Caco-2 (cell line): Measurements from ENCODE around the gene SLC2A13. TPM values are rescaled to one million over a fixed set of nuclear protein-coding genes. Genes with fewer than 3 reads are reported as not detected.

Source experiments
- BruUV-seq: library from RNA; stranded (reverse); fragments of 400-500 nt; replicated peaks from 2 replicates; lab custom pipeline; 2021; lab: Mats Ljungman, UMichigan
- CTCF ChIA-PET: fragments of 300-600 bp; sonication (Branson Sonifier 250); formaldehyde crosslinking; loops from one replicate; lab custom pipeline; 2022; ENCODE audit warnings: antibody characterized with exemption; lab: Charles Lee
- POLR2A ChIA-PET: fragments of 300-600 bp; sonication (Branson Sonifier 250); formaldehyde crosslinking; loops from one replicate; lab custom pipeline; 2022; ENCODE audit warnings: antibody characterized with exemption; lab: Charles Lee
- DNase-seq, 2 experiments: peaks; one replicate each; pipeline versions ENCODE4 v3.0.0 to v3.0.0-alpha.2; 2020 to 2022
- H3K27me3 ChIP-seq: replicated peaks from 2 replicates; pipeline ENCODE4 v1.6.0; 2011; ENCODE audit warnings: low read length; ENCODE audit not compliant: control insufficient read depth, insufficient read depth
- H3K36me3 ChIP-seq: 2 replicates; pipeline ENCODE4 v1.5.1; 2011; ENCODE audit warnings: low read length; ENCODE audit not compliant: control insufficient read depth, insufficient read depth
- H3K4me1 ChIP-seq: fragments of 250-450 bp; sonication (Bioruptor Pico); 2 replicates; pipeline ENCODE4 v1.5.1; 2020; ENCODE audit warnings: mild to moderate bottlenecking
- H3K4me3 ChIP-seq: 2 replicates; pipeline ENCODE4 v1.5.1; 2011; ENCODE audit warnings: low read depth, mild to moderate bottlenecking, control low read depth, low read length
- H3K9me3 ChIP-seq: fragments of 250-450 bp; sonication (Bioruptor Pico); 2 replicates; pipeline ENCODE4 v1.5.1; 2020; ENCODE audit warnings: mild to moderate bottlenecking, moderate library complexity
- H3K27ac Mint-ChIP-seq: one replicate; pipeline ENCODE4 v1.8.0; 2022; ENCODE audit warnings: mixed read lengths; ENCODE audit not compliant: unreplicated experiment
- H3K27me3 Mint-ChIP-seq: one replicate; pipeline ENCODE4 v1.8.0; 2022; ENCODE audit warnings: mixed read lengths; ENCODE audit not compliant: insufficient read depth, unreplicated experiment
- H3K36me3 Mint-ChIP-seq: one replicate; pipeline ENCODE4 v1.8.0; 2022; ENCODE audit warnings: mild to moderate bottlenecking, mixed read lengths; ENCODE audit not compliant: insufficient read depth, unreplicated experiment
- H3K4me1 Mint-ChIP-seq: one replicate; pipeline ENCODE4 v1.8.0; 2022; ENCODE audit warnings: low read depth, mixed read lengths; ENCODE audit not compliant: unreplicated experiment
- H3K4me3 Mint-ChIP-seq: one replicate; pipeline ENCODE4 v1.8.0; 2022; ENCODE audit warnings: mild to moderate bottlenecking, moderate library complexity, mixed read lengths; ENCODE audit not compliant: unreplicated experiment
- H3K9me3 Mint-ChIP-seq: one replicate; pipeline ENCODE4 v1.8.0; 2022; ENCODE audit warnings: mixed read lengths; ENCODE audit not compliant: unreplicated experiment
- CTCF ChIP-seq, 2 experiments: fragments of 200-600 bp in 1 of 2; IDR thresholded peaks; 1 replicate in 1 of 2; 2 replicates in 1 of 2; pipeline versions ENCODE4 v1.5.1 to v1.8.0; 2011 to 2022; ENCODE audit warnings: antibody characterized with exemption in 1 of 2, control low read depth in 1 of 2, inconsistent platforms in 1 of 2, low read depth in 1 of 2, low read length in 1 of 2, mild to moderate bottlenecking in 1 of 2, moderate library complexity in 1 of 2; ENCODE audit not compliant: insufficient read depth in 1 of 2, severe bottlenecking in 1 of 2, unreplicated experiment in 1 of 2
- intact Hi-C: fragments of 100-400 bp; cut with micrococcal nuclease; formaldehyde crosslinking; loops from one replicate; pipeline ENCODE4 v1.10.0; 2022; ENCODE audit not compliant: unreplicated experiment
- total RNA-seq: library from RNA; stranded (reverse); gene quantifications from 2 replicates; pipeline ENCODE4 v1.2.3, GENCODE V29; 2022

Gene SLC2A13
- total RNA-seq, 1 experiment from 2014 or later, result 3.0 TPM

- DNase-seq, result no peak
- intact Hi-C loops, result no loop called here
- no TSS peak for BruUV-seq
- CTCF ChIA-PET, result no interaction called here
- Histone ChIP-seq H3K27me3 (no peaks in the 10 kb centered on the region), H3K9me3 (no peaks in the 10 kb centered on the region), H3K4me1 (no peaks in the 10 kb centered on the region), H3K4me3 (no peak overlapping the region), H3K36me3 (no peaks in the 10 kb centered on the region)
- no peaks in the 10 kb centered on the region for H3K4me1 Mint-ChIP-seq
- H3K27ac Mint-ChIP-seq, result no peak overlapping the region
- no peaks in the 10 kb centered on the region for H3K27me3 Mint-ChIP-seq
- H3K9me3 Mint-ChIP-seq, result peaks cover 14% of the 10 kb centered on the region
- POLR2A ChIA-PET, result no interaction called here
- no peak overlapping the region for H3K4me3 Mint-ChIP-seq
- no peak for TF ChIP-seq CTCF (IDR thresholded peaks at IDR 0.05; ENCODE audit: insufficient read depth in 1 of 2, low read depth in 1 of 2, low read length in 1 of 2, severe bottlenecking in 1 of 2, unreplicated experiment in 1 of 2)
- H3K36me3 Mint-ChIP-seq, result no peaks in the 10 kb centered on the region
These were observed 362.2 kb downstream of the SLC2A13 start for GRCh38 chr12:39743655-39744054.

- H3K9me3 Mint-ChIP-seq, result peaks cover 36% of the 10 kb centered on the region
- intact Hi-C loops, result no loop called here
- H3K36me3 Mint-ChIP-seq, result no peaks in the 10 kb centered on the region
- POLR2A ChIA-PET, result no interaction called here
- H3K4me3 Mint-ChIP-seq, result no peak overlapping the region
- no peaks in the 10 kb centered on the region for H3K27me3 Mint-ChIP-seq
- peaks cover 5% of the 10 kb centered on the region; the same call in 1 of the 2 replicates for H3K9me3 ChIP-seq
- H3K27ac Mint-ChIP-seq, result no peak overlapping the region
- DNase-seq, result no peak
- H3K27me3 ChIP-seq, result no peaks in the 10 kb centered on the region
- no peak for TF ChIP-seq CTCF (IDR thresholded peaks at IDR 0.05; ENCODE audit: insufficient read depth in 1 of 2, low read depth in 1 of 2, low read length in 1 of 2, severe bottlenecking in 1 of 2, unreplicated experiment in 1 of 2)
- no peaks in the 10 kb centered on the region for H3K36me3 ChIP-seq
- CTCF ChIA-PET, result no interaction called here
- H3K4me1 ChIP-seq, result no peaks in the 10 kb centered on the region
- H3K4me1 Mint-ChIP-seq, result no peaks in the 10 kb centered on the region
- H3K4me3 ChIP-seq, result no peak overlapping the region
- no TSS peak for BruUV-seq
These were observed 369.5 kb downstream of the SLC2A13 start for GRCh38 chr12:39736406-39736805.

GRCh38 chr12:39723831-39724230 is 382.1 kb downstream of the SLC2A13 start:
- Mint-ChIP-seq H3K36me3 (no peaks in the 10 kb centered on the region), H3K4me1 (no peaks in the 10 kb centered on the region), H3K4me3 (no peak overlapping the region), H3K9me3 (peaks cover 2% of the 10 kb centered on the region), H3K27ac (no peak overlapping the region), H3K27me3 (peaks cover 3% of the 10 kb centered on the region)
- no peak for TF ChIP-seq CTCF (IDR thresholded peaks at IDR 0.05; ENCODE audit: insufficient read depth in 1 of 2, low read depth in 1 of 2, low read length in 1 of 2, severe bottlenecking in 1 of 2, unreplicated experiment in 1 of 2)
- intact Hi-C loops, result no loop called here
- H3K4me3 ChIP-seq, result no peak overlapping the region
- BruUV-seq, result no TSS peak
- H3K4me1 ChIP-seq, result no peaks in the 10 kb centered on the region
- H3K27me3 ChIP-seq, result no peaks in the 10 kb centered on the region; the same call in 1 of the 2 replicates
- DNase-seq, result no peak
- H3K9me3 ChIP-seq, result 0 out of 2 replicates have a peak, but pooled peaks cover 6% of the 10 kb centered on the region
- H3K36me3 ChIP-seq, result no peaks in the 10 kb centered on the region
- ChIA-PET CTCF (no interaction called here), POLR2A (no interaction called here)
